Cardiac septum (tissue), 1 donor: ENCODE data around the gene SF3B3. TPM values are rescaled to one million over a fixed set of nuclear protein-coding genes. Genes with fewer than 3 reads are reported as not detected.
A peak's percentile ranks its signal among the peaks of the same experiment; 100 is the strongest.

ENCODE experiments used
- DNase-seq: peaks from one replicate; pipeline ENCODE4 v3.0.0-alpha.2; 2020; ENCODE audit warnings: low spot score
- intact Hi-C: fragments of 100-400 bp; cut with DNase I; formaldehyde crosslinking; loops from one replicate; pipeline ENCODE4 v1.14.0; 2022
- long read RNA-seq: library from polyadenylated mRNA; unstranded; transcript quantifications from one replicate; pipeline ENCODE4 v2.0.0, GENCODE V29; 2021
- total RNA-seq: library from RNA; stranded (reverse); fragmentation: NEBNext Ultra II Directional; extraction: Animal tissue kit (Norgen Biotek cat#: 25700); gene quantifications from one replicate; pipeline ENCODE4 v1.2.1, GENCODE V29; 2021
- donor health status: DM: no; HTN: no; CAD: no.

The SF3B3 gene
- total RNA-seq = 159 TPM
- long read RNA-seq, full-length matches to known transcripts = 25 of 57 reads
- long read RNA-seq, partial matches to known transcripts = 27 of 57 reads
- long read RNA-seq, other reads (novel, unspliced or antisense) = 5 of 57 reads

- intact Hi-C loops = no loop called here
- peak; percentile 83 for DNase-seq
These were observed at the start of gene SF3B3 for GRCh38 chr16:70523743-70524398. SF3B3 (plus strand) TSS chr16:70523816; CDS start chr16:70526657, 2,841 bp downstream.

GRCh38 chr16:70474320-70475053, 49.1 kb upstream of the SF3B3 start:
- no peak for DNase-seq
- intact Hi-C loops = loop anchor here (5.0 kb wide), 2 partner anchors 82 to 97 kb away; no protein-coding TSS in a partner anchor

DNA sequence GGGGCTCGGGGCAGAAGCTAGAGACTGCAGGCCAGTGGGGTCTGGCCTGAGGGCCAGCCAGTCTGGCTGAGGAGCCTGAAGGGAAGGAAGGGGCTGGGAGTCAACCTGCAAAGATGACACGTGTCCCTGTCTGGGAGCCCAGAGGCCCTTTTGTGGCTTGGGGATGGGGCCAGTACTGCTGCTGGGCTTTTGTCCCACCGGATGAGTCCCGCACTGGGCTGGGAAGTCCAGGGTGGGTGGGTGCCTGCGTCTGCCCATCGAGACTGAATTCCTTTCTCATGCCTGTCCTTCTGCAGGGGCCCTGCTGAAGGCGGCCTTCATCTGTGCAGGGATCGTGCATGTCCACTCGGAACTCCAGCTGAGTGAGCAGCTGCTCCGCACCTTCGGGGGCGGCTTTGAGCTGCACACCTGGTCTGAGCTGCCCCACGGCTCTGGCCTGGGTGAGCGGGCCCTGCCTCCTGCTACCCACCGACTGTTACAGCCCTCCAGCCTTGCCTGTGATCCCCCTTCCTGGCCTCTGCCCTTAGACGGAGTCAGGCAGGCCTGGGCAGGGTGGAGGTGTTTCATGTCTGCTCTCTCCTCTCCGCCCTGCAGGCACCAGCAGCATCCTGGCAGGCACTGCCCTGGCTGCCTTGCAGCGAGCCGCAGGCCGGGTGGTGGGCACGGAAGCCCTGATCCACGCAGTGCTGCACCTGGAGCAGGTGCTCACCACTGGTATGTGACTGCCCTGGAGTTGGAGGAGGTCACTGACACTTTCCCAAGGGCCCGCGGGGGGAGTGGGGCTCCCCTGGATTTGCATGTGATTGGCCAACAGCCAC, 48.4 kb upstream of the SF3B3 start:
- intact Hi-C loops = loop anchor here (5.0 kb wide), 1 partner anchor 98 kb away; no protein-coding TSS in a partner anchor
- no peak for DNase-seq

DNA sequence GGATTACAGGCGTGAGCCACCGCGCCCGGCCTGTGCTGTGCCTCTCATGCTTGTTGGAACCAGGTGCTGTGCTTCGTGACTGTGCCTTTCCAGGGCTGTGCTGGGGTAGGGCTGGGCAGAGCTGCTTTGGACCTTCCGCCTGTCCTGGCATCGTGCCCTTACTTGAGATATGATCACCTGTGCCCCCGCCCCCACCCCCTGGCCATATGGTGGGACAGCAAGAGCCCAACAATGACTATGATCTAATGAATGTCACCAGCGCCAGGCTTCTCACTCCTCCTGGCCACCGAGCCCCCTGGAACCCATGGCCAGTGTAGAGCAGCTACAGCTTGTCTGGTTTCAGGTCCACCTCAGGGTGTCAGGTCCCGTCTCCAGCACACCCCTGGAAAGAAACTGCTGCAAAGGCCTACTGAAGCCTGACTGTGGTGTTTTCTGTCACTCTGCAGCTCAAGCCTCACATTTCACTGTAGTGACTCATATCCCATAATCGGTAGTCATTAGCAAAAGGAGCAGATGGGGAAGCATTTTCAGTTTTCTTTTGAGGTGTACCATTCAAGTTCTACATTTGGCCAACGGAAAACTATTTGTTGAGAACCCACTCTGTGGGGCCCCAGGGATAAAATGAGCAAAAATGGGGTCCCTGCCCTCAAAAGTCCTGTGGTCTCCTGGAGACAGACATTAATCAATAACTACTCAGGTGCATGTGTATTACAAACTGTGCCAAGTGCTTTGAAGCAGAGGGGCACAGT, 47.2 kb upstream of the SF3B3 start:
- DNase-seq = no peak
- intact Hi-C loops = loop anchor here (5.0 kb wide), 1 partner anchor 99 kb away; no protein-coding TSS in a partner anchor

DNA sequence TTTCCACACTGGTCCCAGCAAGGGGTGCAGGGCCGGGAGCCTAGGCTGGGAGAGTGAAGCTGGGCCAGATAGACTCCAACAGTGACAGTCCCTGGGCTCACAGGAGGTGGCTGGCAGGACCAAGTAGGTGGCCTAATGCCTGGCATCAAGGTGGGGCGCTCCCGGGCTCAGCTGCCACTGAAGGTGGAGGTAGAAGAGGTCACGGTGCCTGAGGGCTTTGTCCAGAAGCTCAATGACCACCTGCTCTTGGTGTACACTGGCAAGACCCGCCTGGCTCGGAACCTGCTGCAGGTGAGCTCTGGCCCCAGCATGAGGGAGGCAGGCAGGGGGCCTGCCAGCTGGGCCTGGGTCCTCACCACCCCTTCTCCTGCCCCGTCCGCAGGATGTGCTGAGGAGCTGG, 45.4 kb upstream of the SF3B3 start:
- DNase-seq = no peak
- intact Hi-C loops = loop anchor here (5.0 kb wide), 1 partner anchor 101 kb away; no protein-coding TSS in a partner anchor

DNA sequence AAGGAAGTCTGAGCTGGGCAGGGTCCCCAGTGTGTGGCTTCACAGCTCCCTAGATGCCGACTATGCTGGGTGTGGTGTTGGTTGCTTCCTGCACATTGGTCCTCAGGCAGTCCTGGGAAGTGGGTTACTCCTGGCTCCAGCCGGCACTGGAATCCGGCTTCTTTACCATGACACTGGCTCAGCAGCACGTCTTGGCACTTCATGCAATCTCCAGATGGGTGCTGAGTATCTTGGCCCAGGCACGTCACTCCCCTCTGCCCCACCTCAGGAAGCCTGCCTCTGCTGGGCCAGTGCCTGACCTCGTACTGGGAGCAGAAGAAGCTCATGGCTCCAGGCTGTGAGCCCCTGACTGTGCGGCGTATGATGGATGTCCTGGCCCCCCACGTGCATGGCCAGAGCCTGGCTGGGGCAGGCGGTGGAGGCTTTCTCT, 44.7 kb upstream of the SF3B3 start:
- DNase-seq = no peak
- intact Hi-C loops = loop anchor here (5.0 kb wide), 1 partner anchor 102 kb away; no protein-coding TSS in a partner anchor

DNA sequence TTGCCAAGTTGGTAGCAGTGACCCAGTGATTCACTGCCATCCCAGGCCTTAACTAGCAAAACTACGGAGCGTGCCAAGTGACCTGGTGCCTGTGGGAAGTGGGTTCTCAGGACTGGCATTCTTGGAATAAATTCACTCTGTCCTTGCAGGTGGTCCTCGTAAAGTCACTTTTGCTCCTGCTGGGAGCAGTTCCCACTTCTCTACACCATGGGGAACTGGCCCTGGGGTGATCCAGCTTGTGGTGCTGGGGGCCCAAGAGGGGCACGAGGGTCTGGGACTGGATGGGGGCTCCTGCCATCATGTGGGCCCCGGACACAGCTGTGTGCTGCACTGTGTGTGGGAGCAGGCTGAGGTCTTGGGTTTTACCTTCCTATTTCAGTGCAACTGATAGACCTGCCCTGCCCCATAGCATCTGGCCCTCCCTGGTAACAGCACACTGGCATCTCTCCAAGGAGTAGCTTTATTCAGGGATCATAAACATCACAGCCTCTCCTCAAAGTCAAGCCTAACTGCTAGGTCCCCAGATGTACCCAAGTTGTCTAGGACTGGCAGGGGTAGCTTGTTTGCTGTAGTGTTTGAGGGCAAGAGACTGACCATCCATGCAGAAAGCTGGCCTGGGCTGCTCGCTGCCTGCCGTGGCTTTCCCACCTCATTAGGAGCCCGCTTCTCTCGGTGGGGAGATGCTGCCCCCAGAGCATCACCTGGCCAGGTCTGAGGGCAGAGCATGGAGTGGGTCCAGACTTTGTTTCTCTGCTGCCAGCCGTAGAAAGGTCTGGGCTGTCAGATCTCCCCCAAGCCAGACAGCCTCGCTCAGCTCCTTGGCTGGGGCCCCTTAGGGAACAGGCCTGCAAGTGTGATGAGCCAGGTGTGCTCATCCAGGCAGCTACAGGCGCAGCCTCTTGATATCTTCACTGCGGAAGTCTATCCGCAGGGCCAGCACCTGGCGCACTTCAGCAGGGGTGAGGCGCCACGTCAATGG, 43.2 kb upstream of the SF3B3 start:
- intact Hi-C loops = no loop called here
- DNase-seq = no peak

DNA sequence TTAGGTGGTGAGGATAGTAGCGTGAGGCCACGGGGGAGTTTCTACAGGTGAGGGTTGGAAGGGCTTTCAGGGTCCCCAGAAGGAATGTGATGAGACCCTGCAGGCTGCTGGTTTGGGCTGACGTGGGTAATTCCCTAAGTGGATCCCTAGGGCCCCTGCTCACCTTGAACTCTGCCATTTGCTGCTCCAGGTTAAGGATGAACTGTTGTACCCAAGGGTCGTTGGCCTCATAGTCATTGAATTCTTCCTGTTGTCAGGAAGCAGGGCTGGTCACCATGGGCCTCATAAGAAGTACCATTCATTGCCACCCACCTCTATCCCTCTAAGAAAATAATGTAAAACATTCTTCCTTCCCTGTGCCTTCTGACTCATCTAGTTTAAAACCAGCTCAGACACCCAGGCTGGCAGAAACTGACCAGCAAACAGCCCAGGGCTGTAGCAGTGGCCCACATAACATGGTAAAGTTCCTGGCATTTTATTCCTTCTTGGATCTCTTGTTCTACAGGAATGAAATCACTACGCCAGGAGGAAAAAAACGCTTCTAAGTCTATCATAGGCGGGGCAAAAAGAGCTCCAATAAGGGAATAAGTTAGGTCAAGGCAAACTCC, 41.6 kb upstream of the SF3B3 start:
- intact Hi-C loops = no loop called here
- DNase-seq = no peak

DNA sequence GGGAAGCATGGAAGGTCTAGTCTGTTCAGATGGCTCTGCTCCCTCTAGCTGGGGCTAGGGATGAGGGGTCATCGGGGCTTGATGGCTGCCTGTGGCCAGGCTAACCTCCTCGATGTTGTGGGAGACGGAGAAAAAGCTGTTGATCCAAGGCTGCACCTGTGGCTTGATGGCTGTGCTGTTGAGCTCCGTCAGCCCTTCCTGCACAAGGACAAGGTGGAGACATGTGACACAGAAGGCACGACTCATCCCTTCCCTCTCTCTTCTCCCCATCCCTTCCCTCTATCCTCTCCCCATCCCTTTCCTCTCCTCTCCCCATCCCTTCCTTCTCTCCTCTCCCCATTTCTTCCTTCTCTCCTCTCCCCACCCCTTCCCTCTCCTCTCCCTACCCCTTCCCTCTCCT, 41.0 kb upstream of the SF3B3 start:
- intact Hi-C loops = no loop called here
- DNase-seq = no peak

GRCh38 chr16:70483426-70483825, 40.2 kb upstream of the SF3B3 start:
- intact Hi-C loops = no loop called here
- no peak for DNase-seq

DNA sequence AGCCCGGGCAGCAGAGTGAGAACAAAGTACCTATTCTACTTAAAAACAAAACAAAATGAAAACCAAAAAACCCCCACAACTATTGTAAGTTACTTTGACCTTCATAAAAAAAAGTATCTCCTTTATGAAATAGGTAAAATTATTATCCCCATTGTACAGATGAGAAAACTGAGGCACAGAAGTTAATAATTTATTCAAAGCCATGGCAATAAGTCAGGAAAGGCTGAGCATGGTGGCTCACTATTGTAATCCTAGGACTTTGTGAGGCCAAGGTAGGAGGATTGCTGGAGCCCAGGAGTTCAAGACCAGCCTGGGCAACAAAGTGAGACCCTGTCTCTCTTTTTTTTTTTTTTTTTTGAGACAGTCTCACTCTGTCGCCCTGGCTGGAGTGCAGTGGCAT, 38.7 kb upstream of the SF3B3 start:
- intact Hi-C loops = no loop called here
- DNase-seq = no peak

DNA sequence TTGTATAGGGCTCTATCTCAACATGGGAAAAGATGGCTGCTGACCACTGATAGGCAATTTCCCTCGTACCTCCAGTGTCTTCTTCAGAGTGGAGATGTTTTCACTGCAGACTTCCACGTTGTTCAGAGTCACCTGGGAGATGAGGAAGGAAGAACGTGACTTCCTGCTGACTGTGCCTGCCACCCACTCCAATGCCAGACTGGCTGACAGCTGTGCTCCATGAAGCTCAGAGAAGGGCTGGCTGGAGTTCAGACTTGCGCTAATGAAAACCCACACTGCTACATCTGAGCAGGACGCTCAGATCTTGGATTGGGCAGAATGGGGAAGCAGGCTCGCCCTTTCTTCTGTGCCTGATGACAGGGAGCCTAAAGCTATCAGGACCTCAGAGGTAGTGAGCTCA, 33.4 kb upstream of the SF3B3 start:
- no peak for DNase-seq
- intact Hi-C loops = no loop called here

- no peak for DNase-seq
- intact Hi-C loops = no loop called here
These were observed 29.8 kb upstream of the SF3B3 start for GRCh38 chr16:70493802-70494201.

- no peak for DNase-seq
- intact Hi-C loops = no loop called here
These were observed 29.3 kb upstream of the SF3B3 start for GRCh38 chr16:70494202-70494770.

DNA sequence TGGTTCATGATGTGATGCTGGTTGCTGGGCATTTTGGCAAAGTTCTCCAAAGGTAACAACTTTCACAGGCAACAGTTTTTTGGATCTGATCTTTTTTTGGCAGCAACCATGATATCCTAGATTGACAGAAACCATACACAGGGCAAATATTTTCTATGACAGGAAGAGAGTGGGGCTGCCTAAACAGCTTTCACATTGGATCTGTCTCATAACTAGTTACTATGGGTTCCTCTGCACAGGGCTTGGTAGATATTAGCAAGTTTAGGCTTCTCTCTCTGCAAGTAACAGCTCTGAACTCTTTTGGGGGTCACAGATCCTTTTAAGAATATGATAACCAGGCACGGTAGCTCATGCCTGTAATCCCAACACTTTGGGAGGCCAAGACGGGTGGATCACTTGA, 28.8 kb upstream of the SF3B3 start:
- no peak for DNase-seq
- intact Hi-C loops = no loop called here

GRCh38 chr16:70495425-70496182, 28.0 kb upstream of the SF3B3 start:
- intact Hi-C loops = no loop called here
- no peak for DNase-seq

DNA sequence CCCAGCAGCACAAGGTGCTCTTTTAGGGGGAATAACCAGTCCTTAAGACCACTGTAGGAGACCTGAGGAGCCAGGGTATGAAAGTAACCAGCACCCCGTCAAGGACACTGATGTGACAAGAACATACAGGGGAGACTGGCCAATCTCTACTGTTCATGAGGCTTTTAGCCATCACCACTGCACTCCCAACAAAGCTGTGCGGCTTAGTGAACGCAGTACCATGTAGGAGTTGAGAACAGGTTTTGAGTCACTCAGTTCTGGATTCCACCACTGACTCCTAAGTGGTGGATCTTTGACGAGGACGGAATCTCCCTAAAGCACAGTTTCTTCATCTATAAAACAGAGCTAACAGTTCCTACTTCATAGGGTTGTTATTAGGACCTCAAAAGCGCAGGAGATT, 27.1 kb upstream of the SF3B3 start:
- intact Hi-C loops = no loop called here

More for the DNA sequence above, 27.1 kb upstream of the SF3B3 start:
- no peak for DNase-seq
